ENCODE measurements around the gene RASA4B. TPM values are rescaled to one million over a fixed set of nuclear protein-coding genes. Genes with fewer than 3 reads are reported as not detected.

Gene RASA4B
- total RNA-seq, 2 donors from 2014 or later, result 13.2 to 30.0 TPM

DNA sequence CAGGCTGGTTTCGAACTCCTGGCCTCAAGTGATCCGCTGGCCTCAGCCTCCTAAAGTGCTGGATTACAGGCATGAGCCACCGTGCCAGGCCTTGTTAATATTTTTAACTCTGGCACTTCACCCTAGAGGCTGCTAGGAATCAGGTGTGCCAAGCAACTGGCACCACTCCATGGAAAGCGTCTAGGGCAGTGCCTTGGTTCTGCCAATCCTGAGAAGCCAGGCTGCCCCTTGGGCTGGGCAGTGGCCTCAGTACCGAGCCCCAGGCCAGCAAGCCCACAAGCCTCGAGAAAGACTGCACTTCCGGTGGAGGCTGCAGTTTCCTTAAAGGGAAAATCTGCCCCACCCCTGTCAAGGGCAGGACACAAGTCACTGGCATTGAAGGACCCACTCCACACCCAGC lies 64.3 kb downstream of the RASA4B start:
- no peaks in the 10 kb centered on the region for H3K9me3 ChIP-seq
- H3K36me3 ChIP-seq, result no peaks in the 10 kb centered on the region
- TF ChIP-seq, protein P1, sequence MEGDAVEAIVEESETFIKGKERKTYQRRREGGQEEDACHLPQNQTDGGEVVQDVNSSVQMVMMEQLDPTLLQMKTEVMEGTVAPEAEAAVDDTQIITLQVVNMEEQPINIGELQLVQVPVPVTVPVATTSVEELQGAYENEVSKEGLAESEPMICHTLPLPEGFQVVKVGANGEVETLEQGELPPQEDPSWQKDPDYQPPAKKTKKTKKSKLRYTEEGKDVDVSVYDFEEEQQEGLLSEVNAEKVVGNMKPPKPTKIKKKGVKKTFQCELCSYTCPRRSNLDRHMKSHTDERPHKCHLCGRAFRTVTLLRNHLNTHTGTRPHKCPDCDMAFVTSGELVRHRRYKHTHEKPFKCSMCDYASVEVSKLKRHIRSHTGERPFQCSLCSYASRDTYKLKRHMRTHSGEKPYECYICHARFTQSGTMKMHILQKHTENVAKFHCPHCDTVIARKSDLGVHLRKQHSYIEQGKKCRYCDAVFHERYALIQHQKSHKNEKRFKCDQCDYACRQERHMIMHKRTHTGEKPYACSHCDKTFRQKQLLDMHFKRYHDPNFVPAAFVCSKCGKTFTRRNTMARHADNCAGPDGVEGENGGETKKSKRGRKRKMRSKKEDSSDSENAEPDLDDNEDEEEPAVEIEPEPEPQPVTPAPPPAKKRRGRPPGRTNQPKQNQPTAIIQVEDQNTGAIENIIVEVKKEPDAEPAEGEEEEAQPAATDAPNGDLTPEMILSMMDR (IDR thresholded peaks at IDR 0.05), result no peak
- H3K27ac ChIP-seq, result no peak overlapping the region
- no peak for DNase-seq
- H3K4me1 ChIP-seq, result no peaks in the 10 kb centered on the region
- H3K27me3 ChIP-seq, result no peaks in the 10 kb centered on the region
- H3K4me3 ChIP-seq, result no peak overlapping the region
- no peak overlapping the region for H3K9ac ChIP-seq (ENCODE audit: low read depth in 2 of 2, low read length in 2 of 2)
- intact Hi-C loops (cut with DNase I), result no loop called here

DNA sequence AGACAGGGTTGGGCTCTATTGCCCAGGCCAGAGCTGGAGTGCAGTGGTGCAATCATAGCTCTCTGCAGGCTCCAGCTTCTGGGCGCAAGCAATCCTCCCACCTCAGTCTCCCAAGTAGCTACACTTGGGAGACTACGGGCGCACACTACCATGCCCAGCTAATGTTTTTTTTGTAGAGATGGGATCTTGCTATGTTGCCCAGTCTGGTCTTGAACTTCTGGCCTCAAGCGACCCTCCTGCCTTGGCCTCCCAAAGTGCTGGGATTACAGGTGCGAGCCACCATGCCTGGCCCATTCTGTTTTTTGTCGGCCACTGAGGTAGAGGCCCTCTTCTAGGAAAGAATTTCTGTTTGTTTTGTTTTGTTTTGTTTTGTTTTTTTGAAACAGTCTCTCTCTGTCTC lies 65.1 kb downstream of the RASA4B start:
- H3K4me3 ChIP-seq, result no peak overlapping the region
- no peaks in the 10 kb centered on the region for H3K4me1 ChIP-seq
- H3K27ac ChIP-seq, result no peak overlapping the region
- TF ChIP-seq, protein P1 (IDR thresholded peaks at IDR 0.05), result no peak
- intact Hi-C loops (cut with DNase I), result no loop called here
- no peaks in the 10 kb centered on the region for H3K36me3 ChIP-seq
- H3K9me3 ChIP-seq, result no peaks in the 10 kb centered on the region
- H3K27me3 ChIP-seq, result no peaks in the 10 kb centered on the region
- H3K9ac ChIP-seq (ENCODE audit: low read depth in 2 of 2, low read length in 2 of 2), result no peak overlapping the region
- no peak for DNase-seq

DNA sequence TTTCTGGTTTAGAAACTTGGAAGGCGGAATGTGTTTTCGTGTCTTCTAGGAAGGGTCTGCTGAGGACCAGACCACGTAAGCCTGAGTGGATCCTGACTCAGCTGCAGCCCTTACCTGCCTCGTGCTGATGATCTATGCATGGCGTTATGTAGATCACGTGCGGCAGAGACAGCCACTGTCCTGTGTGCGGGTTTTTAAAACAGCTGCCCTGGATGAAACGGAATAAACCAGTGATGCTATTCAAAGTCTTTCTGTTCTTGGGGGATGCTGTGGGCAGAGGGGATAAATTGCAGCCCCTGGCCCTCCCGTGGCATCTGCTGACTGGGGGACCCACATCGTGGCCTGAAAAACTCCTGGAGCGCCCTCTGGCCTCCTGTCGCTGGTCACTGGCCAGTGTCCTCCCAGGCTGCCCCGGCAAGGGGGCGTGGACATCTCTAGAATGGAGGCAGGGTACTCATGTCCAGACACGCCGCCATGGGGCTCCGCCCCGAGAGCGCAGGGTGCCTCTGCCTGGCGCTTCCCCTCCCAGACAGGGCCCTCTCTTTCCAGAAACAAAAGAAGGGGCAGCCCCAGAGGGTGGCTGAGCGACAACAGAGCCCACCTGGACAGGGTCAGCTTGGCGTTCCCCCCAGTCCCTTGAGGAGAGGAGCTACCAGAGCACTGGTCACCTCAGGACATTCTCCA lies 66.1 kb downstream of the RASA4B start:
- no peak overlapping the region for H3K4me3 ChIP-seq
- H3K9me3 ChIP-seq, result no peaks in the 10 kb centered on the region
- no peaks in the 10 kb centered on the region for H3K27me3 ChIP-seq
- no peak for DNase-seq
- no peaks in the 10 kb centered on the region for H3K36me3 ChIP-seq
- H3K27ac ChIP-seq, result no peak overlapping the region
- intact Hi-C loops (cut with DNase I), result no loop called here
- H3K9ac ChIP-seq (ENCODE audit: low read depth in 2 of 2, low read length in 2 of 2), result no peak overlapping the region
- TF ChIP-seq, protein P1 (IDR thresholded peaks at IDR 0.05), result no peak
- H3K4me1 ChIP-seq, result no peaks in the 10 kb centered on the region

DNA sequence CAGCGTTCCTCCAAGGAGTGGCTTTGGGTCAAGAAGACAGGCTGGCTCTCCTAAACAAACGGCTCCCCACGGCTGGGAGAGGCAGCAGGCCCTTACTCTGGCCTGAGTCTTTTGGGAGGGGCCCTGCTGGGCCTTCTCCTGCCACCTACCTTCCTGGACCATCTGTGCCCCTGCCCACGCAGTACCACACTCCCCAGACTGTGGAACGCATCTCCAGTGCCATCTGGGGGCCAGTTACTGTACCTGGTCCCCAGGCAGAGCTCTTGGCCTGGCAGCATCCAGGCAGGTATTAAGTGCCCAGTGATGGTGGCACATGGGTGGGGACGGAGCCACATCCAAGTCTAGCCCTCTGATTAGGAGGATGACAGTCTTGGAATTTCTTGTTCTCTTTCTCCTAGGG lies 67.3 kb downstream of the RASA4B start:
- Histone ChIP-seq H3K9ac (ENCODE audit: low read depth in 2 of 2, low read length in 2 of 2) (no peak overlapping the region), H3K27ac (no peak overlapping the region), H3K27me3 (no peaks in the 10 kb centered on the region), H3K36me3 (no peaks in the 10 kb centered on the region), H3K9me3 (no peaks in the 10 kb centered on the region), H3K4me3 (no peak overlapping the region), H3K4me1 (no peaks in the 10 kb centered on the region)
- intact Hi-C loops (cut with DNase I), result no loop called here
- no peak for DNase-seq
- TF ChIP-seq, protein P1 (IDR thresholded peaks at IDR 0.05), result no peak

DNA sequence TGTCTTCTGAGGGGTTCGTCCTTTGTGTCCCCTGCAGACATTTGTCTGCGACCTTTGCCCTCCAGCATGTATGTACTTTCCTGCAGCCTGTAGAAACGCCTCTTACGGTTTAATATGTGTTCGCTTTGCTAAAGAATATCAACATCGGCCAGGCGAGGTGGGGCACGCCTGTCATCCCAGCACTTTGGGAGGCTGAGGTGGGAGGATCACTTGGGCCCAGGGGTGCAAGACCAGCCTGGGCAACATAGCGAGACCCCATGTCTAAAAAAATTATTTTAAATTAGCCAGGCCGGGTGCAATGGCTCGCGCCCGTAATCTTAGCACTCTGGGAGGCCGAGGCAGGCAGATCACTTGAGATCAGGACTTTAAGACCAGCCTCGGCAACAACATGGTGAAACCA lies 68.4 kb downstream of the RASA4B start:
- intact Hi-C loops (cut with DNase I), result no loop called here
- Histone ChIP-seq H3K36me3 (no peaks in the 10 kb centered on the region), H3K9me3 (no peaks in the 10 kb centered on the region), H3K27me3 (no peaks in the 10 kb centered on the region), H3K4me3 (no peak overlapping the region), H3K4me1 (no peaks in the 10 kb centered on the region), H3K9ac (ENCODE audit: low read depth in 2 of 2, low read length in 2 of 2) (no peak overlapping the region), H3K27ac (no peak overlapping the region)
- DNase-seq, result no peak
- TF ChIP-seq, protein P1 (IDR thresholded peaks at IDR 0.05), result no peak
